Neuronal stem cell (in vitro differentiated cells): ENCODE results near the gene CAMTA1.

Experiments used
- DNase-seq: peaks from one replicate; pipeline ENCODE4 v3.0.0-alpha.2; 2013; ENCODE audit warnings: low spot score
- H2AFZ ChIP-seq: one replicate; pipeline ENCODE4 v1.6.1; 2013; ENCODE audit warnings: mild to moderate bottlenecking, low read length, inconsistent platforms
- H2AK5ac ChIP-seq: 2 replicates; pipeline ENCODE4 v1.6.1; 2013; ENCODE audit warnings: low read depth, mild to moderate bottlenecking, inconsistent platforms, low read length, moderate library complexity, mixed read lengths
- H2BK120ac ChIP-seq: 2 replicates; pipeline ENCODE4 v1.6.1; 2013; ENCODE audit warnings: low read depth, mild to moderate bottlenecking, inconsistent platforms, low read length, moderate library complexity, mixed read lengths
- H2BK12ac ChIP-seq: one replicate; pipeline ENCODE4 v1.6.1; 2013; ENCODE audit warnings: low read length, inconsistent platforms
- H2BK15ac ChIP-seq: 2 replicates; pipeline ENCODE4 v1.6.1; 2013; ENCODE audit warnings: mild to moderate bottlenecking, low read length, inconsistent platforms, mixed read lengths
- H2BK5ac ChIP-seq: one replicate; pipeline ENCODE4 v1.6.1; 2013; ENCODE audit warnings: inconsistent platforms, mild to moderate bottlenecking, low read length, moderate library complexity
- H3K14ac ChIP-seq: one replicate; pipeline ENCODE4 v1.6.1; 2013; ENCODE audit warnings: low read length, inconsistent platforms
- H3K18ac ChIP-seq: 2 replicates; pipeline ENCODE4 v1.6.1; 2013; ENCODE audit warnings: low read length, inconsistent platforms
- H3K23ac ChIP-seq: 2 replicates; pipeline ENCODE4 v1.6.1; 2013; ENCODE audit warnings: low read depth, mild to moderate bottlenecking, mixed read lengths, low read length, inconsistent platforms; ENCODE audit not compliant: poor library complexity
- H3K27ac ChIP-seq: replicated peaks from 3 replicates; pipeline ENCODE4 v1.5.1; 2013; ENCODE audit warnings: low read length, inconsistent platforms
- H3K27me3 ChIP-seq, 3 experiments: 2 replicates each; pipeline ENCODE4 v1.6.1; 2013; ENCODE audit warnings: low read length in 3 of 3, mild to moderate bottlenecking in 2 of 3, inconsistent platforms in 1 of 3, low read depth in 1 of 3, mixed read lengths in 1 of 3, moderate library complexity in 1 of 3; ENCODE audit not compliant: control insufficient read depth in 3 of 3, insufficient read depth in 3 of 3
- H3K36me3 ChIP-seq, 2 donors: replicated peaks in 1 of 2; 2 replicates each; pipeline ENCODE4 v1.6.1; 2013; ENCODE audit warnings: low read length in 2 of 2; ENCODE audit not compliant: control insufficient read depth in 2 of 2, insufficient read depth in 2 of 2
- H3K4ac ChIP-seq: 2 replicates; pipeline ENCODE4 v1.6.1; 2013; ENCODE audit warnings: inconsistent platforms, mild to moderate bottlenecking, low read length, moderate library complexity
- H3K4me1 ChIP-seq, 2 donors: 1 replicate in 1 of 2; 2 replicates in 1 of 2; pipeline ENCODE4 v1.6.1; 2013; ENCODE audit warnings: low read length in 2 of 2, low read depth in 1 of 2; ENCODE audit not compliant: control insufficient read depth in 2 of 2, insufficient read depth in 1 of 2
- H3K4me2 ChIP-seq: one replicate; pipeline ENCODE4 v1.6.1; 2013; ENCODE audit warnings: mild to moderate bottlenecking, low read length, inconsistent platforms; ENCODE audit not compliant: insufficient read depth, poor library complexity, severe bottlenecking
- H3K4me3 ChIP-seq, 2 donors: 2 replicates each; pipeline ENCODE4 v1.5.1; 2013; ENCODE audit warnings: low read length in 2 of 2, mild to moderate bottlenecking in 2 of 2, inconsistent platforms in 1 of 2, moderate library complexity in 1 of 2
- H3K79me1 ChIP-seq: one replicate; pipeline ENCODE4 v1.6.1; 2013; ENCODE audit warnings: low read depth, mild to moderate bottlenecking, inconsistent platforms, low read length, moderate library complexity
- H3K9ac ChIP-seq: one replicate; pipeline ENCODE4 v1.6.1; 2013; ENCODE audit warnings: mild to moderate bottlenecking, low read depth, low read length, inconsistent platforms; ENCODE audit not compliant: poor library complexity
- H3K9me3 ChIP-seq, 2 donors: replicated peaks in 1 of 2; 2 replicates each; pipeline versions ENCODE3 to v1.6.1; 2013; ENCODE audit warnings: low read length in 2 of 2, mild to moderate bottlenecking in 2 of 2, inconsistent platforms in 1 of 2, low read depth in 1 of 2, mixed read lengths in 1 of 2, moderate library complexity in 1 of 2; ENCODE audit not compliant: control insufficient read depth in 2 of 2, insufficient read depth in 1 of 2
- H4K8ac ChIP-seq: one replicate; pipeline ENCODE4 v1.6.1; 2013; ENCODE audit warnings: low read depth, mild to moderate bottlenecking, inconsistent platforms, low read length, moderate library complexity
- H4K91ac ChIP-seq: one replicate; pipeline ENCODE4 v1.6.1; 2013; ENCODE audit warnings: low read length, low read depth, mild to moderate bottlenecking, inconsistent platforms; ENCODE audit not compliant: poor library complexity
- WGBS, 2 donors: extraction: QIAGEN DNeasy Blood & Tissue Kit; methylation state at CpG; one replicate each; pipeline ENCODE4 v1.1.7; 2013; ENCODE audit warnings: missing lambda C conversion rate in 2 of 2, mixed read lengths in 1 of 2; ENCODE audit not compliant: insufficient read length in 2 of 2, insufficient replicate concordance in 1 of 2; ENCODE audit errors: extremely low coverage in 2 of 2; 5-methylcytosine and 5-hydroxymethylcytosine counted together

CAMTA1 gene

GRCh38 chr1:7450838-7451237, 665.6 kb downstream of the CAMTA1 start:
- H3K4me1 ChIP-seq, result peaks cover 0 to 3% of the 10 kb centered on the region in 2 donors
- no peak overlapping the region for H3K27ac ChIP-seq

GRCh38 chr1:7453038-7453437, 667.8 kb downstream of the CAMTA1 start:
- DNase-seq, result no peak
- Histone ChIP-seq H2BK15ac (no peak overlapping the region), H3K36me3 (no peaks in the 10 kb centered on the region), H3K9ac (no peak overlapping the region), H3K4ac (no peak overlapping the region), H3K14ac (no peak overlapping the region), H3K4me1 (peaks cover 0 to 7% of the 10 kb centered on the region in 2 donors), H2BK5ac (no peak overlapping the region), H3K9me3 (no peaks in the 10 kb centered on the region), H2BK12ac (no peak overlapping the region), H2BK120ac (no peak overlapping the region), H3K23ac (no peak overlapping the region), H3K18ac (peak overlapping the region; percentile 67), H4K91ac (no peak overlapping the region), H3K27ac (no peak overlapping the region), H3K4me2 (no peak overlapping the region), H3K79me1 (no peaks in the 10 kb centered on the region), H2AFZ (no peak overlapping the region), H3K4me3 (no peak overlapping the region), H4K8ac (no peak overlapping the region), H2AK5ac (peak overlapping the region; percentile 56), H3K27me3 (peaks cover 0 to 48% (median 0%) of the 10 kb centered on the region in 3 experiments)
- WGBS, 2 donors, result no CpG with 5 or more reads among the region's 6 CpGs

More at GRCh38 chr1:7450838-7451237, 665.6 kb downstream of the CAMTA1 start:
- DNase-seq, result no peak
- H2BK12ac ChIP-seq, result no peak overlapping the region
- H2AFZ ChIP-seq, result no peak overlapping the region
- H3K14ac ChIP-seq, result no peak overlapping the region
- H3K9me3 ChIP-seq, result no peaks in the 10 kb centered on the region
- H3K4ac ChIP-seq, result no peak overlapping the region
- no peak overlapping the region for H2BK120ac ChIP-seq
- H2AK5ac ChIP-seq, result peak overlapping the region; percentile 33
- H3K23ac ChIP-seq, result no peak overlapping the region
- no peak overlapping the region for H4K8ac ChIP-seq
- no peaks in the 10 kb centered on the region for H3K79me1 ChIP-seq
- H3K4me2 ChIP-seq, result no peak overlapping the region
- no peak overlapping the region for H3K18ac ChIP-seq
- no peaks in the 10 kb centered on the region for H3K36me3 ChIP-seq
- no peak overlapping the region for H2BK5ac ChIP-seq
- H3K4me3 ChIP-seq, result no peak overlapping the region
- H4K91ac ChIP-seq, result no peak overlapping the region
- peaks cover 0 to 35% (median 0%) of the 10 kb centered on the region in 3 experiments for H3K27me3 ChIP-seq
- WGBS, 2 donors, result no CpG with 5 or more reads among the region's 5 CpGs
- H3K9ac ChIP-seq, result no peak overlapping the region
- H2BK15ac ChIP-seq, result no peak overlapping the region

GRCh38 chr1:7454052-7454815, 669.0 kb downstream of the CAMTA1 start:
- H2AK5ac ChIP-seq, result peak overlapping the region; percentile 77
- no peaks in the 10 kb centered on the region for H3K79me1 ChIP-seq
- H3K4me1 ChIP-seq, result peaks cover 0 to 7% of the 10 kb centered on the region in 2 donors
- H2BK5ac ChIP-seq, result no peak overlapping the region
- peak overlapping the region; percentile 33 for H2BK15ac ChIP-seq
- DNase-seq, result no peak
- WGBS, 2 donors, result no CpG with 5 or more reads among the region's 19 CpGs
- no peak overlapping the region for H2BK120ac ChIP-seq
- H3K23ac ChIP-seq, result no peak overlapping the region
- no peaks in the 10 kb centered on the region for H3K9me3 ChIP-seq
- peak overlapping the region; percentile 6 for H3K18ac ChIP-seq
- no peak overlapping the region for H4K91ac ChIP-seq
- no peak overlapping the region for H4K8ac ChIP-seq
- H3K27ac ChIP-seq, result no peak overlapping the region
- no peak overlapping the region for H2AFZ ChIP-seq
- H3K4me2 ChIP-seq, result no peak overlapping the region
- no peak overlapping the region for H3K9ac ChIP-seq
- no peak overlapping the region for H3K14ac ChIP-seq
- H3K4me3 ChIP-seq, result no peak overlapping the region
- no peak overlapping the region for H3K4ac ChIP-seq
- no peaks in the 10 kb centered on the region for H3K36me3 ChIP-seq
- no peak overlapping the region for H2BK12ac ChIP-seq
- peaks cover 0 to 52% (median 0%) of the 10 kb centered on the region in 3 experiments for H3K27me3 ChIP-seq

- WGBS, 2 donors, result no CpG with 5 or more reads among the region's 30 CpGs
- Histone ChIP-seq H3K4me3 (no peak overlapping the region), H3K4me1 (peaks cover 0 to 7% of the 10 kb centered on the region in 2 donors)
Measured at GRCh38 chr1:7454895-7455784, 669.9 kb downstream of the CAMTA1 start.

More at GRCh38 chr1:7454895-7455784, 669.9 kb downstream of the CAMTA1 start:
- Histone ChIP-seq H2AK5ac (peak overlapping the region; percentile 44), H3K4me2 (peak overlapping the region; percentile 3), H2AFZ (no peak overlapping the region), H3K9me3 (no peaks in the 10 kb centered on the region), H3K14ac (peak overlapping the region; percentile 73), H3K23ac (peak overlapping the region; percentile 25), H2BK5ac (no peak overlapping the region), H3K27me3 (peaks cover 0 to 57% (median 0%) of the 10 kb centered on the region in 3 experiments), H2BK12ac (peak overlapping the region; percentile 31), H3K9ac (no peak overlapping the region), H3K27ac (no peak overlapping the region), H4K91ac (no peak overlapping the region), H3K18ac (peak overlapping the region; percentile 58), H3K79me1 (no peaks in the 10 kb centered on the region), H2BK15ac (peak overlapping the region; percentile 55), H2BK120ac (no peak overlapping the region), H4K8ac (no peak overlapping the region), H3K36me3 (no peaks in the 10 kb centered on the region), H3K4ac (no peak overlapping the region)
- DNase-seq, result no peak
